22Rv1 (cell line): Measurements from ENCODE around the gene AIF1.

Experiments
- H3K27ac ChIP-seq: fragments of 450-650 bp; 2 replicates; pipeline ENCODE4 v1.5.1; 2017
- CTCF ChIP-seq: fragments of 450-650 bp; IDR thresholded peaks from 2 replicates; pipeline ENCODE4 v1.5.1; 2017; ENCODE audit warnings: mild to moderate bottlenecking
- ZFX ChIP-seq: fragments of 450-650 bp; IDR thresholded peaks from 2 replicates; pipeline ENCODE4 v1.6.1; 2017; ENCODE audit warnings: antibody characterized with exemption, borderline replicate concordance

The AIF1 gene

DNA sequence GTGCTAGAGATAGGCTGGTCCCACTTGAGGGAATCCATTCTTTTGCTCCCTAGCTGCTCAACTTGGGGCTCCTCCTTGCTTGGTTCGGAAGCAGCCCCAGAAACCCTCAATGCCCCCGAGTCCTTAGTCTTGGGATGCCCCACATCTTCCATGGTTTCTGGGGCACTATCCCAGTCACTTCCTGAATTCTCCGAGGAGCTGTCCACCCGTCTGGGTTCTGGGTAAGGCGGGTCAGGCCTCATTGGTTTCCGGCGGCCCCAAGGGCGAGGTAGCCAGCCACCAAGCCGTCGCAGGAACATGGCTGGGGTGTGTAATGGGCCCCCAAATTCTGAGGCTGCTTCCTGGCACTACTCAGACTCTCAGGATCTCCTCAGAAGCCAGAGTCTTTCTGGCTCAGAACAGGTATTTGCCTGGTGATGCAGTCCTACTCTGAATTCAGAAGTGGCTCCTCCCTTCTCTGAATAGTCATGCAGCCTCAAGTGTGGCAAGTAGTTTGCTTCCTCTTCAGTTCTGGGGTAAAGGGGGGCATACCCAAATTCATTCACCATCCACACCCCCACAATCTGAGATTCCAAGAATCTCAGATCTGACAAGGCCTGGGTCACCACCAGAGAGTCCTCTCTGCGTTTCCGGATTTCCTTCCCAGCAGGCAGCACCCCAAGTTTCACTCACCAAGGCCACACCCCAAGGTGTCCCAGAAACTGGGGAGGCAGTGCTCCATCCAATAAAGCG is 44.8 kb downstream of the AIF1 start:
- TF ChIP-seq ZFX = no peak
- no peak for TF ChIP-seq CTCF
- peak overlapping the region; percentile 83 for H3K27ac ChIP-seq

DNA sequence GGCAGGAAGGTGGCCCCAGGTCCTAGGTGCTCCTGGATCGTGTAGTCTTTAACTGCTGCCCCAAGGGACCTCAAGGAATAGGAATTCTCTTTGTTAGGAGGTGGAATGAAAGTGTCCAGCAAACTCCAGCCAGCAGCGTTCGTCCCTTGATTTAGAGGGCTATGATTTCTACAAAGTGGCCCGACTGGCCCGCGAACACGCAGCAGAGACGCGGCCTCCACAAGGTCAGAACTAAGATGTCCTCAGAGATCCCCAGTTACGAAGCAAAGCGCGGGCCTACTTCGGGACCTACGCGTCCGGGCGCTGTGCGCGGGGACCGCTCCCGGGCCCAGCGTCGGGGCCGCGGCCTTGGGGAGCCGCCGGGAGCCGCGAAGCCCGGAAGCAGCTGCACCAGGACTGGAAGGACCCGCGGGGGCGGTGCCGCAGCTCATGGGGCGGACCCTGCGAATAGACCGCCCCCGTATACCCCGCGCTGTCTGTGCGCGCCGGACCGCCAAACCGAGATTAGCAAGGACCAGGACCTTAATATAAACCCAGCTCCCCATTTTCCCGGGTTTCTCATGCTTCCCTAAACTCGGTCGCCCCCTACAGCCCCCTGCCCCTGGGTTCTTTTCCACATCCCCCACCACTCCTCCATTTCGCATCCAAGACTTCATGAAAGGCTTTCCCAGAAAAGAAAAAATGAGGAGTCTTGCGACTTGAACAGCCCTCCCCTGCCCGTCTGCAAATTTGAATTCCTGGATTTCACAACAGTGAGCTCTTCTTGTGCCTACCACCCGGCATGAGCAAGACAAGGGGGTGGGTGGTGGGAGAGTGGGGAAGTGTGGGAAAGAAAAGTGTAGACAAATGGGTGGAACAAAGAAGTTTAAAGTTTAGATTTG is 45.6 kb downstream of the AIF1 start, which contains the start of gene C6orf47:
Gene C6orf47 (minus strand): TSS at position 398 of the 881 bp plus-strand sequence. CDS start 831 bp downstream, outside the sequence.
- TF ChIP-seq ZFX = no peak
- TF ChIP-seq CTCF = no peak
- peak within 1 kb of the TSS; percentile 83 for H3K27ac ChIP-seq

GRCh38 chr6:31661262-31662123 is 46.5 kb downstream of the AIF1 start:
- peak overlapping the region; percentile 83 for H3K27ac ChIP-seq

GRCh38 chr6:31662124-31662723 is 47.2 kb downstream of the AIF1 start:
- no peak for TF ChIP-seq ZFX
- no peak for TF ChIP-seq CTCF
- H3K27ac ChIP-seq = peak overlapping the region; percentile 83

More at GRCh38 chr6:31661262-31662123, 46.5 kb downstream of the AIF1 start:
- TF ChIP-seq ZFX = no peak
- no peak for TF ChIP-seq CTCF

DNA sequence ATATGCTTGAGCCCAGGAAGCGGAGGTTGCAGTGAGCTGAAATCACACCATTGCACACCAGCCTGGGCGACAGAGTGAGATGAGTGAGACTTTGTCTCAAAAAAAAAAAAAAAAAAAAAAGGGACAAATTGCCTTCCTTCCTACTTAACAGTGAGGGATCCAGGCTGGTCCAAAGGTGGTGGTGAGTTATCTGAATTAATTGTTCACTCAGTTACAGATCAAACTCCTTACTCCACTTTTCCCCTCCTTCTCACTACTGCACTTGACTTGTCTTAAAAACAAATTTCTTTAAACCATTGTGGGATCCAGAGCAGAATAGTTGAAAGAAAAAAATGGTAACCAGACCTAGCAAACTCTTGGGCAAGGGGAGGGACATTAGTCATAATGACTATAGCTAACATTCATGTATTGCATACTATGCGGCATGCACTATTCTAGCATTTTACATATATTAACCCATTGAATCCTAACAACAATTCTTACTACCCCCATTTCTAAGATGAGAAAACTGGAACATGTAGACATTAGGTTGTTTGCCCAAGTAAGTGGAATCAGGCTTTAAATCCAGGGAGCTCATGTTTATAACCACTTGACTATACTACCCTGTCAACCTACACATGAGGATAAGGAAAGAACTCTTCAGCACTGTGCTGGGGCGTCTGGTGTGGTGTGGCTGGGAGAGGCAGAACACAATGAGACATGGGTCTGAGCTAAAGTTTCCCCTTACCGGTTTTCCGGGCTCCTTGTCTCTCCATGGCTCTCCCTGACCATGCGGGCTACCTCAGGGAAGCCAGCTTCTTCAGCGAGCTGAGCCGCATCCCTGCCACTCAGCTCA is 48.3 kb downstream of the AIF1 start:
- TF ChIP-seq ZFX (no peak), CTCF (no peak)
- peak overlapping the region; percentile 99 for H3K27ac ChIP-seq
